ENCODE data around the gene PSMD14. TPM values are rescaled to one million over a fixed set of nuclear protein-coding genes. Genes with fewer than 3 reads are reported as not detected.

Gene PSMD14
- total and polyA plus RNA-seq, 2 of the 13 experiments (the other 11 are each of a cell fraction or from before 2014, with no cell fraction given), result 60.6 to 149 TPM

- no peak overlapping the region for H3K9ac ChIP-seq (ENCODE audit: insufficient read depth, low read depth, low read length)
- H3K4me3 ChIP-seq (replicated peaks in 1 of 3; ENCODE audit: insufficient read depth in 1 of 3, low read depth in 2 of 3, low read length in 3 of 3), result no peak overlapping the region
- ChIA-PET CTCF (ENCODE audit: low intra/inter-chr PET ratio, low total read pairs) (no interaction called here), POLR2A (no interaction called here)
- H3K4me1 ChIP-seq (ENCODE audit: insufficient read depth, low read length), result no peaks in the 10 kb centered on the region
- 4% methylated on average over 1 of the region's 1 CpG for WGBS (ENCODE audit: low lambda C conversion rate)
- no peaks in the 10 kb centered on the region for H3K9me3 ChIP-seq (ENCODE audit: low read length)
- FAIRE-seq (no peak), DNase-seq (ENCODE audit: low spot score) (no peak), ATAC-seq (no peak)
- in situ Hi-C loops (cut with HindIII; ENCODE audit: extremely low pct_ligation_motif_present, low pct_unique_long_range_greater_than_20kb), result no loop called here
- TF ChIP-seq, protein P1, sequence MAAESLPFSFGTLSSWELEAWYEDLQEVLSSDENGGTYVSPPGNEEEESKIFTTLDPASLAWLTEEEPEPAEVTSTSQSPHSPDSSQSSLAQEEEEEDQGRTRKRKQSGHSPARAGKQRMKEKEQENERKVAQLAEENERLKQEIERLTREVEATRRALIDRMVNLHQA (CRISPR knock-in tag; IDR thresholded peaks at IDR 0.05), result no peak
- TF ChIP-seq E2F5 (CRISPR knock-in tag; conservative IDR thresholded peaks at IDR 0.05), result no peak
- peak; percentile 51 for TF ChIP-seq YY1 (IDR thresholded peaks at IDR 0.05; ENCODE audit: insufficient read depth, insufficient replicate concordance, low read depth, low read length)
- TF ChIP-seq ZNF644 (CRISPR knock-in tag; IDR thresholded peaks at IDR 0.05; ENCODE audit: low read depth), result 0 out of 2 replicates have a peak, but pooled peaks have one; percentile 27
- TF ChIP-seq NFE2L1 (CRISPR knock-in tag; IDR thresholded peaks at IDR 0.05; ENCODE audit: borderline replicate concordance), result no peak
- TF ChIP-seq THAP7 (CRISPR knock-in tag; IDR thresholded peaks at IDR 0.05), result no peak
- TF ChIP-seq ZNF367 (CRISPR knock-in tag; IDR thresholded peaks at IDR 0.05; ENCODE audit: borderline replicate concordance), result no peak
- no peak for TF ChIP-seq ZNF577 (CRISPR knock-in tag; IDR thresholded peaks at IDR 0.05; ENCODE audit: borderline replicate concordance, low read depth)
- intact Hi-C loops (cut with micrococcal nuclease; ENCODE audit: unreplicated experiment), result no loop called here
- no peak overlapping the region for H3K27ac ChIP-seq (ENCODE audit: extremely low read length, insufficient read depth, low read length)
- no peak overlapping the region for H2AFZ ChIP-seq (ENCODE audit: low read length)
- no peak overlapping the region for H3K4me2 ChIP-seq (ENCODE audit: low read depth, low read length)
- BruUV-seq (replicated peaks), result no TSS peak
- no peaks in the 10 kb centered on the region; a peak in 1 of 5 replicates for H3K27me3 ChIP-seq (ENCODE audit: control insufficient read depth in 1 of 2, insufficient read depth in 2 of 2, low read length in 2 of 2)
- H3K36me3 ChIP-seq (replicated peaks in 1 of 2; ENCODE audit: control insufficient read depth in 1 of 2, insufficient read depth in 2 of 2, low read length in 2 of 2), result no peaks in the 10 kb centered on the region
- H4K20me1 ChIP-seq (ENCODE audit: insufficient read depth, low read length), result no peaks in the 10 kb centered on the region
- peaks cover 3% of the 10 kb centered on the region for H3K79me2 ChIP-seq (ENCODE audit: insufficient read depth, low read length)
Measured at GRCh38 chr2:161303535-161304050, 4.6 kb upstream of the PSMD14 start.

Data from HepG2 (cell line).